ENCODE results near the gene FBXL12.
"Not testable (repeated sequence)": the region's sequence is repeated elsewhere in the genome, so short reads cannot be mapped to it uniquely, and the experiment has no call there.

Gene FBXL12

GRCh38 chr19:9793071-9793591 lies 25.7 kb downstream of the FBXL12 start:
- DNase-seq (ENCODE audit: low read depth in 1 of 2, low spot score in 1 of 2): peak; percentile 29 to 45

- DNase-seq (ENCODE audit: low read depth in 1 of 2, low spot score in 1 of 2): peak; percentile 82 to 84
Measured at GRCh38 chr19:9792206-9793070, 26.4 kb downstream of the FBXL12 start.

- DNase-seq (ENCODE audit: low read depth in 1 of 2, low spot score in 1 of 2): peak; percentile 86 to 91
Measured at GRCh38 chr19:9791552-9792205, 27.2 kb downstream of the FBXL12 start.

- not testable (repeated sequence) for DNase-seq (ENCODE audit: low read depth in 1 of 2, low spot score in 1 of 2)
Measured at GRCh38 chr19:9791073-9791367, 27.9 kb downstream of the FBXL12 start.

GRCh38 chr19:9789579-9789978 lies 29.3 kb downstream of the FBXL12 start:
- DNase-seq (ENCODE audit: low read depth in 1 of 2, low spot score in 1 of 2): not testable (repeated sequence)

GRCh38 chr19:9789066-9789465 lies 29.8 kb downstream of the FBXL12 start:
- DNase-seq (ENCODE audit: low read depth in 1 of 2, low spot score in 1 of 2): no peak

- DNase-seq (ENCODE audit: low read depth in 1 of 2, low spot score in 1 of 2): not testable (repeated sequence)
Measured at GRCh38 chr19:9788604-9789003, 30.3 kb downstream of the FBXL12 start.

- DNase-seq (ENCODE audit: low read depth in 1 of 2, low spot score in 1 of 2): no peak
Measured at GRCh38 chr19:9786819-9787218, 32.1 kb downstream of the FBXL12 start.

GRCh38 chr19:9786342-9786741 lies 32.5 kb downstream of the FBXL12 start:
- no peak for DNase-seq (ENCODE audit: low read depth in 1 of 2, low spot score in 1 of 2)

GRCh38 chr19:9785367-9786331 lies 33.2 kb downstream of the FBXL12 start:
- DNase-seq (ENCODE audit: low read depth in 1 of 2, low spot score in 1 of 2): peak; percentile 93 to 96

- DNase-seq (ENCODE audit: low read depth in 1 of 2, low spot score in 1 of 2): not testable (repeated sequence)
Measured at GRCh38 chr19:9784163-9784496, 34.7 kb downstream of the FBXL12 start.

- DNase-seq (ENCODE audit: low read depth in 1 of 2, low spot score in 1 of 2): no peak
Measured at GRCh38 chr19:9782338-9782737, 36.5 kb downstream of the FBXL12 start.

GRCh38 chr19:9768175-9769112 lies 50.4 kb downstream of the FBXL12 start, which contains the start of gene ZNF846:
TSS of gene ZNF846 (minus strand) at chr19:9768738. CDS start at chr19:9764950, 3,788 bp downstream.
- DNase-seq (ENCODE audit: low read depth in 1 of 2, low spot score in 1 of 2): peak; percentile 85 to 86

All from activated T-helper 1 cell treated with anti-CD3 and anti-CD28 coated beads, Interleukin-2, amount 50 U/mL, for 16 hours (primary cell).